NCI-H446 treated with DMSO at 0.1 percent for 48 hours (cell line): Measurements from ENCODE around the gene CAVIN1.
"Not testable (repeated sequence)": the region's sequence is repeated elsewhere in the genome, so short reads cannot be mapped to it uniquely, and the experiment has no call there.

Experiments
- DNase-seq: peaks from one replicate; lab custom pipeline; 2025; lab: John Stamatoyannopoulos, UW

CAVIN1 gene

GRCh38 chr17:42405076-42405475, 18.0 kb downstream of the CAVIN1 start:
- no peak for DNase-seq

- DNase-seq = no peak
Measured at GRCh38 chr17:42404326-42405055, 18.6 kb downstream of the CAVIN1 start.

- DNase-seq = no peak
Measured at GRCh38 chr17:42403150-42403549, 19.9 kb downstream of the CAVIN1 start.

- DNase-seq = no peak
Measured at GRCh38 chr17:42402117-42402516, 20.9 kb downstream of the CAVIN1 start.

GRCh38 chr17:42400844-42401375, 22.1 kb downstream of the CAVIN1 start:
- DNase-seq = not testable (repeated sequence)

- DNase-seq = no peak
Measured at GRCh38 chr17:42399948-42400843, 22.9 kb downstream of the CAVIN1 start.

GRCh38 chr17:42399121-42399520, 23.9 kb downstream of the CAVIN1 start:
- DNase-seq = peak; percentile 89

- not testable (repeated sequence) for DNase-seq
Measured at GRCh38 chr17:42395601-42396000, 27.5 kb downstream of the CAVIN1 start.

GRCh38 chr17:42394838-42395237, 28.2 kb downstream of the CAVIN1 start:
- no peak for DNase-seq

- no peak for DNase-seq
Measured at GRCh38 chr17:42392692-42393415, 30.2 kb downstream of the CAVIN1 start.

GRCh38 chr17:42391439-42391838, 31.6 kb downstream of the CAVIN1 start:
- not testable (repeated sequence) for DNase-seq

- no peak for DNase-seq
Measured at GRCh38 chr17:42389899-42390298, 33.2 kb downstream of the CAVIN1 start.

- no peak for DNase-seq
Measured at GRCh38 chr17:42389135-42389417, 34.0 kb downstream of the CAVIN1 start.

- peak; percentile 98 for DNase-seq
Measured at GRCh38 chr17:42388381-42389134, 34.5 kb downstream of the CAVIN1 start, which contains the start of gene STAT3. Gene STAT3, minus strand, starts transcription at chr17:42388442. Its CDS starts 39,926 bp downstream, at chr17:42348516.

GRCh38 chr17:42387661-42388380, 35.2 kb downstream of the CAVIN1 start:
- no peak for DNase-seq

- no peak for DNase-seq
Measured at GRCh38 chr17:42386777-42387657, 36.0 kb downstream of the CAVIN1 start.

- DNase-seq = no peak
Measured at GRCh38 chr17:42381898-42382297, 41.2 kb downstream of the CAVIN1 start.

GRCh38 chr17:42380935-42381334, 42.1 kb downstream of the CAVIN1 start:
- no peak for DNase-seq

- DNase-seq = no peak
Measured at GRCh38 chr17:42378959-42379594, 44.0 kb downstream of the CAVIN1 start.
